ENCODE measurements around the gene OTOP3. TPM values are rescaled to one million over a fixed set of nuclear protein-coding genes. Genes with fewer than 3 reads are reported as not detected.
"Not testable (repeated sequence)": the region's sequence is repeated elsewhere in the genome, so short reads cannot be mapped to it uniquely, and the experiment has no call there.

OTOP3 gene
- total RNA-seq, 2 donors from 2014 or later: 0.66 to 2.3 TPM

DNA sequence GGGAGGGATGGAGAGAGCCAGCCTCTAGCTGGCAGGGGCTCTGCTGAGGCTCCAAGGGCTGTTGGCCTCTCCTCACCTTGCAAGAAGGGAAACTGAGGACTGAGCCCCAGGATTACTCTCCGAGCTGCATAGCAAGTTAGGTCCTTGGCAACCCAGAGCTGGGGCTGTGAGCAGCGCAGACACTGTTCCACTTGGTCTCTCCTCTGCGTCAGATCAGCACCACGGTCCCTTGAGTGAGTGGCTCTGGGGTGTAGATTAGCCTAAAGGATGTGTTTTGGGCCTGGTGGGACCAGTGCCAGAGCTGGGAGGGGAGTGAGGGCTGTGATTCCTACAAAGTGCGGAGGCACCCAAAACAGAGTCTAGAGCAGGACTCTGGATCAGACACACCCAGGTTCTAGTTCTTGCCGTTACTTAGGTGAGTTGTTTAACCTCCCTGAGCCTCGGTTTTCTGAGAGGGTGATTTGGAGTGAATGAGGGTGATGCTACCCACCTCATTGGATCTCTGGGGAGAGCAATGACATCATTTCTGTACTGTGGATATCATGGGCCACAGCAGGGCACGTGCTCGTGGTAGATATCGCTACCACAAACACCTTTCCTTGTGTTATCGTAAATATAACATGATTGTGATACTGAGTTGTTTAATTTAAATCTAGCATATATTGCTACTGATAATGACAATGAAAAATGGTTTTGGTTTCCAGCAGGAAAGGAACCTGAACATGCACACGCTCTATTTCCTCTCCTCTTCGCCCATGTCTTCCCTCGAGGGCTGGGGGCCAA lies 34.2 kb upstream of the OTOP3 start:
- TF ChIP-seq, protein P1, sequence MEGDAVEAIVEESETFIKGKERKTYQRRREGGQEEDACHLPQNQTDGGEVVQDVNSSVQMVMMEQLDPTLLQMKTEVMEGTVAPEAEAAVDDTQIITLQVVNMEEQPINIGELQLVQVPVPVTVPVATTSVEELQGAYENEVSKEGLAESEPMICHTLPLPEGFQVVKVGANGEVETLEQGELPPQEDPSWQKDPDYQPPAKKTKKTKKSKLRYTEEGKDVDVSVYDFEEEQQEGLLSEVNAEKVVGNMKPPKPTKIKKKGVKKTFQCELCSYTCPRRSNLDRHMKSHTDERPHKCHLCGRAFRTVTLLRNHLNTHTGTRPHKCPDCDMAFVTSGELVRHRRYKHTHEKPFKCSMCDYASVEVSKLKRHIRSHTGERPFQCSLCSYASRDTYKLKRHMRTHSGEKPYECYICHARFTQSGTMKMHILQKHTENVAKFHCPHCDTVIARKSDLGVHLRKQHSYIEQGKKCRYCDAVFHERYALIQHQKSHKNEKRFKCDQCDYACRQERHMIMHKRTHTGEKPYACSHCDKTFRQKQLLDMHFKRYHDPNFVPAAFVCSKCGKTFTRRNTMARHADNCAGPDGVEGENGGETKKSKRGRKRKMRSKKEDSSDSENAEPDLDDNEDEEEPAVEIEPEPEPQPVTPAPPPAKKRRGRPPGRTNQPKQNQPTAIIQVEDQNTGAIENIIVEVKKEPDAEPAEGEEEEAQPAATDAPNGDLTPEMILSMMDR (IDR thresholded peaks at IDR 0.05): no peak
- TF ChIP-seq POLR2A (IDR thresholded peaks at IDR 0.05): no peak
- intact Hi-C loops (cut with DNase I): no loop called here
- no peaks in the 10 kb centered on the region for H3K27me3 ChIP-seq
- no peak overlapping the region for H3K27ac ChIP-seq
- no peak overlapping the region for H3K4me3 ChIP-seq
- H3K4me1 ChIP-seq: no peaks in the 10 kb centered on the region
- no peaks in the 10 kb centered on the region for H3K9me3 ChIP-seq
- no peak for ATAC-seq
- no peak for DNase-seq
- 63 to 72% methylated on average over 13 to 14 of the region's 14 CpGs for WGBS, 2 donors
- no peaks in the 10 kb centered on the region for H3K36me3 ChIP-seq (replicated peaks in 1 of 2; ENCODE audit: insufficient read depth in 1 of 2, low read depth in 2 of 2)

DNA sequence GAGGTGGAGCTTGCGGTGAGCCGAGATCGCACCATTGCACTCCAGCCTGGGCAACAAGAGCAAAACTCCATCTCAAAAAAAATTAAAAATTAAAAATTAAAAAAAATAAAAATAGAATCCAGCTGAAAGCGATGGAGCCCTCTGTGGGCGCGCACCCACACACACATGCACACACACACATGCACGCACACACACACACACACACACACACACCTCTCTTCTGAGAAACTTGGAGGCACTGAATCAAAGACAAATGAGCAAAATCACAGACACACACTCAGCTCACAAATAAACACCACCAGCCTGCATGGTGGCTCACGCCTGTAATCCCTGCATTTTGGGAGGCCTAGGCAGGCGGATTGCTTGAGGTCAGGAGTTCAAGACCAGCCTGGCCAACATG lies 32.7 kb upstream of the OTOP3 start:
- WGBS, 2 donors: 82 to 83% methylated on average over 9 of the region's 9 CpGs
- no peak for ATAC-seq
- Histone ChIP-seq H3K27me3 (no peaks in the 10 kb centered on the region), H3K27ac (no peak overlapping the region), H3K36me3 (replicated peaks in 1 of 2; ENCODE audit: insufficient read depth in 1 of 2, low read depth in 2 of 2) (no peaks in the 10 kb centered on the region), H3K9me3 (no peaks in the 10 kb centered on the region), H3K4me1 (no peaks in the 10 kb centered on the region), H3K4me3 (no peak overlapping the region)
- TF ChIP-seq POLR2A (IDR thresholded peaks at IDR 0.05): no peak
- TF ChIP-seq, protein P1 (IDR thresholded peaks at IDR 0.05): no peak
- DNase-seq: no peak
- intact Hi-C loops (cut with DNase I): no loop called here

DNA sequence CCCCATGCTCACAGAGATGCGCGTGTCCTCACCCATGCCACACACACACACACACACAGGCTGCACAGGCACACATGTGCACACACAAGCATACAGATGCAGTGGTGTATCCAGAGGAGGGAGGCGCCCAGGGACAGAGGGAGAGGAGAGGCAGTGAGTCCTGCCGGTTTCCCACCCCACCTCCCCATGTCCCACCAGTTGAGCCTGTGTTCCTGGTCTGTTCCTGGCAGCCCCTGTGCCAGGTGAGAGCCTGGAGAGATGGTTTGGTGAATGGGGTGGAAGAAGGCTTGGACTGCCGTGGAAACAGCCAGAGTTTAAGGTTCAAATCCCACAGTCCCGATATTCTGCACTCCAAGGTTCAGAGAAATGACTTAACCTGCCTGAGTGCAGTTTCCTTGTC lies 32.0 kb upstream of the OTOP3 start:
- ATAC-seq: no peak
- intact Hi-C loops (cut with DNase I): no loop called here
- Histone ChIP-seq H3K4me3 (no peak overlapping the region), H3K27ac (no peak overlapping the region), H3K27me3 (no peaks in the 10 kb centered on the region), H3K4me1 (no peaks in the 10 kb centered on the region), H3K36me3 (replicated peaks in 1 of 2; ENCODE audit: insufficient read depth in 1 of 2, low read depth in 2 of 2) (no peaks in the 10 kb centered on the region), H3K9me3 (no peaks in the 10 kb centered on the region)
- no peak for TF ChIP-seq POLR2A (IDR thresholded peaks at IDR 0.05)
- TF ChIP-seq, protein P1 (IDR thresholded peaks at IDR 0.05): no peak
- no peak for DNase-seq
- WGBS, 2 donors: 55 to 67% methylated on average over 4 to 6 of the region's 6 CpGs

DNA sequence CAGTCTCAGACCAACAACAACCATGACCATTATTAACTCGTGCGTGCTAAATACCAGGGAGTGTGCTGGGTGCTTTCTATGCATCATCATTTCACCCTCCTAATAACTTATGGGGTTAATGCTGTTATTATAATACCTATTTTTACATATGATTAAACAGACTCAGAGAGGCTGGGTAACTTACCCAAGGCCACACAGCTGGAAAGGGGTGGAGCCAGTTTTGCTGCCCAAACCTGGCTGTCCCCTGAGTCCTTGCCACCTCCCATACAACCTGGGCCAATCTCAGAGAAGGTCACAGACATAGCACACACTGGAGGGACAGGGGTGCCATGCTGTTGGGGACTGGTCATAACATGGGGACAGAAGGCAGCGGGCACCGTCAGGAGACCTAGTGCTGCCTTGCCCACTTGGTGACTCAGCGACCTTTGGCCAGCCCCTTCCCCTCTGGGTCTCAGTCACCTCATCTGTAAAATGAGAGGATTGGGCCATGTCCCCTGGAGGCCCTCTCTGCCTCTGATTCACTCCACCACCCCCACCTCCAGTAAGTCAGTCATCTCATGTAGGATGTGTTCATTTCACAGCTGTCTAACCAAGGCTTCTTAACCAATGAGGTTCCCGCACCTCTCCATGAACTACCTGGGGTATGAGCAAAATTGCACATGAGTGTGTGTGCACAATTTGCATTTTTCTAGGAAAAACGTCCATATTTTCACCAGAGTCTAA lies 30.9 kb upstream of the OTOP3 start:
- WGBS, 2 donors: 77 to 79% methylated on average over 6 to 7 of the region's 7 CpGs
- intact Hi-C loops (cut with DNase I): no loop called here
- H3K4me1 ChIP-seq: no peaks in the 10 kb centered on the region
- DNase-seq (no peak), ATAC-seq (no peak)
- TF ChIP-seq POLR2A (IDR thresholded peaks at IDR 0.05): no peak
- TF ChIP-seq, protein P1 (IDR thresholded peaks at IDR 0.05): no peak
- H3K4me3 ChIP-seq: no peak overlapping the region
- no peaks in the 10 kb centered on the region for H3K27me3 ChIP-seq
- no peak overlapping the region for H3K27ac ChIP-seq
- H3K9me3 ChIP-seq: no peaks in the 10 kb centered on the region
- H3K36me3 ChIP-seq (replicated peaks in 1 of 2; ENCODE audit: insufficient read depth in 1 of 2, low read depth in 2 of 2): no peaks in the 10 kb centered on the region

DNA sequence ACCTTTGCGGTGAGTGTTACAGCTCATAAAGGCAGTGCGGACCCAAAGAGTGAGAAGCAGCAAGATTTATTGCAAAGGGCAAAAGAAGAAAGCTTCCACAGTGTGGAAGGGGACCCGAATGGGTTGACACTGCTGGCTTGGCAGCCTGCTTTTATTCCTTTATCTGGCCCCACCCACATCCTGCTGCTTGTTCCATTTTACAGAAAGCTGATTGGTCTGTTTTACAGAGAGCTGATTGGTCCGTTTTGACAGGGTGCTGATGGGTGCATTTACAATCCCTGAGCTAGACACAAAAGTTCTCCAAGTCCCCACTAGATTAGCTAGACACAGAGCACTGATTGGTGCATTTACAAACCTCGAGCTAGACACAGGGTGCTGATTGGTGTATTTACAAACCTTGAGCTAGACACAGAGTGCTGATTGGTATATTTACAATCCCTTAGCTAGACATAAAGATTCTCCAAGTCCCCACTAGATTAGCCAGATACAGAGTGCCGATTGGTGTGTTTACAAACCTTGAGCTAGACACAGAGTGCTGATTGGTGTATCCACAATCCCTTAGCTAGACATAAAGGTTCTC lies 29.4 kb upstream of the OTOP3 start:
- ATAC-seq; H3K27ac ChIP-seq; H3K36me3 ChIP-seq (replicated peaks in 1 of 2; ENCODE audit: insufficient read depth in 1 of 2, low read depth in 2 of 2); H3K9me3 ChIP-seq; intact Hi-C loops (cut with DNase I); H3K4me3 ChIP-seq; H3K27me3 ChIP-seq; H3K4me1 ChIP-seq; DNase-seq: not testable (repeated sequence)
- 58 to 62% methylated on average over 6 of the region's 6 CpGs for WGBS, 2 donors

Data from body of pancreas (tissue), 4 donors.